K562 (cell line): ENCODE data around the gene AQR. TPM values are rescaled to one million over a fixed set of nuclear protein-coding genes. Genes with fewer than 3 reads are reported as not detected.
"Not testable (repeated sequence)": the region's sequence is repeated elsewhere in the genome, so short reads cannot be mapped to it uniquely, and the experiment has no call there.

ENCODE experiments used
- ATAC-seq: fragments of 200-7000 bp; cut with Tn5 transposase; 3 replicates; pipeline ENCODE4 v1.9.1; 2020; ENCODE audit warnings: moderate library complexity
- BruUV-seq: library from RNA; stranded (reverse); fragments of 400-500 nt; replicated peaks from 2 replicates; lab custom pipeline; 2021; lab: Mats Ljungman, UMichigan
- CTCF ChIA-PET: fragments of 300-600 bp; formaldehyde crosslinking; extraction: SDS; loops from one replicate; lab custom pipeline; 2021; ENCODE audit warnings: low intra/inter-chr PET ratio; lab: Yijun Ruan, JAX
- POLR2A ChIA-PET: fragments of 300-600, 350-650 bp; sonication (Branson Sonifier 250); formaldehyde crosslinking; extraction: SDS; loops from one replicate; lab custom pipeline; 2021; ENCODE audit warnings: antibody characterized with exemption, inconsistent platforms; lab: Yijun Ruan, JAX
- DNase-seq, 4 experiments: peaks; one replicate each; pipeline versions ENCODE4 v3.0.0 to v3.0.0-alpha.2; 2011 to 2018; ENCODE audit warnings: low spot score in 3 of 4, mixed read lengths in 3 of 4; ENCODE audit errors: extremely low read depth in 1 of 4
- FAIRE-seq: peaks from 2 replicates; lab custom pipeline; 2011; peaks lifted over from hg19 to GRCh38; lab: Jason Lieb, UNC
- H2AFZ ChIP-seq: 2 replicates; pipeline ENCODE4 v1.6.0; 2011; ENCODE audit warnings: low read depth, low read length, control low read depth, inconsistent platforms
- H3K27ac ChIP-seq: fragments of 200-600 bp; 3 replicates; pipeline ENCODE4 v1.8.0; 2011; ENCODE audit warnings: low read depth, mild to moderate bottlenecking, control low read depth, inconsistent platforms, low read length, moderate library complexity, mixed read lengths; ENCODE audit errors: extremely low read depth
- H3K27me3 ChIP-seq, 2 experiments: fragments of 300-600 bp in 1 of 2; 2 replicates in 1 of 2; 3 replicates in 1 of 2; pipeline versions ENCODE4 v1.6.0 to v1.8.0; 2011; ENCODE audit warnings: inconsistent platforms in 2 of 2, low read length in 2 of 2, mild to moderate bottlenecking in 1 of 2, mixed read lengths in 1 of 2, moderate library complexity in 1 of 2; ENCODE audit not compliant: control insufficient read depth in 2 of 2, insufficient read depth in 2 of 2
- H3K36me3 ChIP-seq: fragments of 300-600 bp; 3 replicates; pipeline ENCODE4 v1.8.0; 2011; ENCODE audit warnings: mild to moderate bottlenecking, low read length, inconsistent platforms; ENCODE audit not compliant: control insufficient read depth, insufficient read depth
- H3K4me1 ChIP-seq, 2 experiments: fragments of 200-600 bp in 1 of 2; replicated peaks in 1 of 2; 2 replicates in 1 of 2; 3 replicates in 1 of 2; pipeline versions ENCODE4 v1.5.1 to v1.8.0; 2011; ENCODE audit warnings: inconsistent platforms in 2 of 2, low read length in 2 of 2, mild to moderate bottlenecking in 1 of 2, mixed read lengths in 1 of 2, moderate library complexity in 1 of 2; ENCODE audit not compliant: control insufficient read depth in 2 of 2, insufficient read depth in 2 of 2
- H3K4me2 ChIP-seq: 2 replicates; pipeline ENCODE4 v1.6.1; 2011; ENCODE audit warnings: low read length, control low read depth, inconsistent platforms, mixed read lengths; ENCODE audit not compliant: insufficient read depth
- H3K4me3 ChIP-seq: fragments of 200-600 bp; sonication (generic), shearing (Covaris generic); 2 replicates; pipeline ENCODE4 v1.5.1; 2016; ENCODE audit warnings: control low read depth, inconsistent platforms
- H3K79me2 ChIP-seq: fragments of 200-600 bp; 3 replicates; pipeline ENCODE4 v1.8.0; 2011; ENCODE audit warnings: low read length, inconsistent platforms; ENCODE audit not compliant: control insufficient read depth, insufficient read depth
- H3K9ac ChIP-seq, 2 experiments: 2 replicates each; pipeline versions ENCODE4 v1.6.0 to v1.6.1; 2011; ENCODE audit warnings: low read depth in 2 of 2, low read length in 2 of 2, control low read depth in 1 of 2, inconsistent platforms in 1 of 2, mild to moderate bottlenecking in 1 of 2, mixed read lengths in 1 of 2; ENCODE audit not compliant: insufficient read depth in 1 of 2
- H3K9me1 ChIP-seq: one replicate; pipeline ENCODE4 v1.6.0; 2011; ENCODE audit warnings: inconsistent platforms, mild to moderate bottlenecking, low read length, moderate library complexity; ENCODE audit not compliant: control insufficient read depth, insufficient read depth
- H3K9me3 ChIP-seq: replicated peaks from 2 replicates; pipeline ENCODE4 v1.5.1; 2011; ENCODE audit warnings: low read depth, low read length, inconsistent platforms; ENCODE audit not compliant: control insufficient read depth, insufficient read depth
- H4K20me1 ChIP-seq: replicated peaks from 2 replicates; pipeline ENCODE4 v1.6.1; 2011; ENCODE audit warnings: low read length, inconsistent platforms, mixed read lengths; ENCODE audit not compliant: control insufficient read depth, insufficient read depth
- ARID1B ChIP-seq: fragments of 450-650 bp; IDR thresholded peaks from 2 replicates; pipeline ENCODE4 v1.6.1; 2016; ENCODE audit warnings: antibody characterized with exemption, mild to moderate bottlenecking, inconsistent platforms
- CBFA2T3 ChIP-seq: fragments of 450-650 bp; IDR thresholded peaks from 2 replicates; pipeline ENCODE4 v1.6.1; 2017
- FOXA3 ChIP-seq, 2 experiments: fragments of 450-650 bp in 1 of 2; sonication (generic) in 1 of 2; formaldehyde crosslinking; IDR thresholded peaks in 1 of 2; conservative IDR thresholded peaks in 1 of 2; 2 replicates each; pipeline versions ENCODE4 v1.4.0 to v1.8.0; 2020 to 2022; ENCODE audit warnings: mild to moderate bottlenecking in 2 of 2, missing genetic modification reagents in 1 of 2
- GTF2F1 ChIP-seq: IDR thresholded peaks from 2 replicates; pipeline ENCODE4 v1.6.1; 2011; ENCODE audit warnings: low read depth, low read length, improper control_type of control experiment
- PCBP1 ChIP-seq: fragments of 200-400 bp; formaldehyde crosslinking; IDR thresholded peaks from 2 replicates; pipeline ENCODE4 v1.6.1; 2018; ENCODE audit warnings: mild to moderate bottlenecking, low read depth, low read length; ENCODE audit not compliant: poor library complexity, severe bottlenecking
- RCOR1 ChIP-seq, 2 experiments: IDR thresholded peaks; 2 replicates each; pipeline ENCODE4 v1.6.1; 2012; ENCODE audit warnings: low read depth in 2 of 2, low read length in 2 of 2, borderline replicate concordance in 1 of 2, improper control_type of control experiment in 1 of 2
- TAL1 ChIP-seq: fragments of 450-650 bp; IDR thresholded peaks from 2 replicates; pipeline ENCODE4 v1.6.1; 2016; ENCODE audit warnings: mild to moderate bottlenecking
- TCF3 ChIP-seq: sonication (generic); formaldehyde crosslinking; IDR thresholded peaks from 2 replicates; pipeline ENCODE4 v1.4.0; 2020; ENCODE audit warnings: mild to moderate bottlenecking, missing genetic modification reagents
- TEAD4 ChIP-seq, 2 experiments: sonication (generic) in 1 of 2; formaldehyde crosslinking in 1 of 2; IDR thresholded peaks; 2 replicates each; pipeline versions ENCODE4 v1.6.1 to v1.8.0; 2012 to 2022; ENCODE audit warnings: borderline replicate concordance in 1 of 2, inconsistent platforms in 1 of 2, low read length in 1 of 2, mild to moderate bottlenecking in 1 of 2, missing genetic modification reagents in 1 of 2
- TFAP4 ChIP-seq: sonication (generic); formaldehyde crosslinking; IDR thresholded peaks from 2 replicates; pipeline ENCODE4 v1.8.0; 2022; ENCODE audit warnings: missing genetic modification reagents, mild to moderate bottlenecking, moderate library complexity, borderline replicate concordance
- ZNF143 ChIP-seq: sonication (generic); formaldehyde crosslinking; IDR thresholded peaks from 2 replicates; pipeline ENCODE4 v1.9.0; 2022; ENCODE audit warnings: mild to moderate bottlenecking, missing genetic modification reagents
- ZNF584 ChIP-seq: fragments of 200-800 bp; sonication (Bioruptor generic); IDR thresholded peaks from 2 replicates; pipeline ENCODE4 v1.6.1; 2016; ENCODE audit warnings: low read depth, mild to moderate bottlenecking, missing genetic modification characterization, missing compliant biosample characterization
- ZNF780A ChIP-seq: fragments of 250-450 bp; sonication (Bioruptor Pico); IDR thresholded peaks from 2 replicates; pipeline ENCODE4 v1.5.0; 2021; ENCODE audit warnings: mild to moderate bottlenecking
- WGBS: fragments of 100-300 bp; shearing (Covaris generic); methylation state at CpG from one replicate; pipeline ENCODE4 v1.1.6; 2016; ENCODE audit warnings: low coverage, mixed read lengths; ENCODE audit not compliant: insufficient coverage; ENCODE audit errors: missing lambda C conversion rate; 5-methylcytosine and 5-hydroxymethylcytosine counted together
- in situ Hi-C: fragments of 300-500 bp; cut with MboI; formaldehyde crosslinking; loops from 4 replicates; pipeline ENCODE4 v1.15.0; 2018; ENCODE audit warnings: inconsistent platforms, mixed read lengths
- intact Hi-C: fragments of 100-400 bp; cut with micrococcal nuclease; formaldehyde crosslinking; loops from 2 replicates; pipeline ENCODE4 v1.14.2; 2022
- polyA plus RNA-seq, 8 experiments: library from polyadenylated mRNA; depleted of rRNA in 4 of 8; stranded (reverse) in 5 of 8; unstranded in 3 of 8; fragments of >200 nt; fragmentation: Nextera tagmentation in 2 of 8; fragmentation: Illumina TruSeq in 1 of 8; extraction: Ambion mirVana in 2 of 8; extraction: Trizol in 1 of 8; gene quantifications; 2 replicates each; pipeline versions ENCODE4 v1.2.1 to v1.2.3, GENCODE V29; 2011 to 2014; ENCODE audit warnings: inconsistent platforms in 1 of 8, missing spikeins in 1 of 8
- total RNA-seq, 7 experiments: library from RNA; depleted of rRNA in 6 of 7; stranded (reverse); fragments of >200 nt in 6 of 7; fragmentation: Illumina TruSeq in 2 of 7; extraction: Trizol in 2 of 7; gene quantifications; 2 replicates each; pipeline versions ENCODE4 v1.2.1 to v1.2.3, GENCODE V29; 2011 to 2021; ENCODE audit warnings: low replicate concordance in 1 of 7
- TF ChIP-seq, protein P1 (sequence below), 2 experiments: IDR thresholded peaks; 2 replicates each; pipeline ENCODE4 v1.6.1; 2011; ENCODE audit warnings: borderline replicate concordance in 1 of 2, control low read depth in 1 of 2, low read depth in 1 of 2, low read length in 1 of 2, mild to moderate bottlenecking in 1 of 2, mixed read lengths in 1 of 2, moderate library complexity in 1 of 2; ENCODE audit not compliant: insufficient read depth in 1 of 2, insufficient read length in 1 of 2, poor library complexity in 1 of 2, severe bottlenecking in 1 of 2; ENCODE audit errors: extremely low read depth in 1 of 2

The AQR gene
- total and polyA plus RNA-seq, 9 of the 15 experiments (the other 6 are each of a cell fraction or from before 2014, with no cell fraction given) = 22.0 to 62.9 (median 39.3) TPM

- TF ChIP-seq PCBP1 (no peak), GTF2F1 (no peak), ZNF584 (CRISPR knock-in tag) (no peak), ZNF780A (CRISPR knock-in tag) (no peak), ZNF143 (CRISPR knock-in tag) (no peak)
- TF ChIP-seq, protein P1, sequence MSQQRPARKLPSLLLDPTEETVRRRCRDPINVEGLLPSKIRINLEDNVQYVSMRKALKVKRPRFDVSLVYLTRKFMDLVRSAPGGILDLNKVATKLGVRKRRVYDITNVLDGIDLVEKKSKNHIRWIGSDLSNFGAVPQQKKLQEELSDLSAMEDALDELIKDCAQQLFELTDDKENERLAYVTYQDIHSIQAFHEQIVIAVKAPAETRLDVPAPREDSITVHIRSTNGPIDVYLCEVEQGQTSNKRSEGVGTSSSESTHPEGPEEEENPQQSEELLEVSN (IDR thresholded peaks at IDR 0.05; ENCODE audit: borderline replicate concordance in 1 of 2, extremely low read depth in 1 of 2, insufficient read depth in 1 of 2, insufficient read length in 1 of 2, low read depth in 1 of 2, low read length in 1 of 2, poor library complexity in 1 of 2, severe bottlenecking in 1 of 2) = no peak
These were observed 155.9 kb downstream of the AQR start (continued) for GRCh38 chr15:34813446-34814190.

DNA sequence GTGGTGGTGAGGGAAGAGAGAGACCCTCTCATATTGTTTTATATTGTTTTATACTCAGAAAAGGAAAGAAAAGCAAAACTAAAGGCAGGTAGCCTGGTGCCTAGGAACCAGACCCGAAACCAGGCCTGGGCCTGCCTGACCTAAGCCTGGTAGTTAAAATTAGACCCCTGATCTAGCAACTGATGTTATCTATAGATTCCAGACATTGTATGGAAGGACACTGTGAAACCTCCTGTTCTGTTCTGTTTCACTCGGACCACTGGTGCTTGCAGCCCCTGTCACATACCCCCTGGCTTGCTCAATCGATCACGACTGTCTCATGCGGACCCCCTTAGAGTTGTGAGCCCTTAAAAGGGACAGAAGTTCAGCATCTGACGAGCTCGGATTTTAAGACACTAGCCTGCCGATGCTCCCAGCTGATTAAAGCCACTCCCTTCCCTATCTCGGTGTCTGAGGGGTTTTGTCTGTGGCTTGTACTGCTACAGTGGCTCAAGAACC is 156.6 kb downstream of the AQR start:
- intact Hi-C loops; BruUV-seq; ATAC-seq; H3K9ac ChIP-seq; CTCF ChIA-PET; in situ Hi-C loops; H4K20me1 ChIP-seq; H3K79me2 ChIP-seq; H3K36me3 ChIP-seq; H3K27me3 ChIP-seq; H3K9me3 ChIP-seq; H3K4me3 ChIP-seq; H3K27ac ChIP-seq; H3K9me1 ChIP-seq; H2AFZ ChIP-seq; DNase-seq; TF ChIP-seq TEAD4 (CRISPR knock-in tag; IDR thresholded peaks at IDR 0.05; ENCODE audit: borderline replicate concordance): not testable (repeated sequence)
- POLR2A ChIA-PET = interaction anchor here (0.8 kb wide), 2 partner anchors 12 to 27 kb away, joined by 3 read pairs; no protein-coding TSS in a partner anchor
- 32% methylated on average over 9 of the region's 9 CpGs for WGBS
- FAIRE-seq = peak; percentile 32
- TF ChIP-seq TEAD4 (IDR thresholded peaks at IDR 0.05; ENCODE audit: low read length) (peak; percentile 25; the same call in 1 of the 2 replicates), RCOR1 (IDR thresholded peaks at IDR 0.05; ENCODE audit: borderline replicate concordance in 1 of 2, low read depth in 2 of 2, low read length in 2 of 2) (peak in 1 of 2 experiments; percentile 31; a peak in 1 of 4 replicates), FOXA3 (CRISPR knock-in tag; conservative IDR thresholded peaks at IDR 0.05 in 1 of 2, IDR thresholded peaks at IDR 0.05 in 1 of 2) (0 out of 4 replicates have a peak, but pooled peaks of 1 of the 2 experiments have one; percentile 22), TCF3 (CRISPR knock-in tag) (peak; percentile 14; the same call in 1 of the 2 replicates), CBFA2T3 (peak; percentile 29; the same call in 1 of the 2 replicates), TFAP4 (CRISPR knock-in tag) (peak; percentile 26; the same call in 1 of the 2 replicates), ARID1B (0 out of 2 replicates have a peak, but pooled peaks have one; percentile 17), TAL1 (peak; percentile 20; the same call in 1 of the 2 replicates)
- Histone ChIP-seq H3K4me1 (peaks cover 0 to 14% of the 10 kb centered on the region in 2 experiments; a peak in 4 of 5 replicates), H3K4me2 (0 out of 2 replicates have a peak overlapping the region, but pooled peaks have one; percentile 4)
